Astrocyte of the spinal cord (primary cell): ENCODE results near the gene CD3E.

Experiments used
- DNase-seq: peaks from one replicate; pipeline ENCODE4 v3.0.0; 2011; ENCODE audit warnings: low read depth, low spot score
- H3K4me3 ChIP-seq: 2 replicates; pipeline ENCODE4 v1.5.1; 2011; ENCODE audit warnings: low read depth, mild to moderate bottlenecking, low read length, moderate library complexity
- CTCF ChIP-seq: IDR thresholded peaks from 2 replicates; pipeline ENCODE4 v1.5.1; 2012; ENCODE audit warnings: low read depth, mild to moderate bottlenecking, low read length, inconsistent platforms
- in situ Hi-C: cut with HindIII; loops from 2 replicates; pipeline ENCODE4 v1.10.0; 2017; ENCODE audit warnings: low sequenced_read_pairs

The CD3E gene

GRCh38 chr11:118304568-118305248 lies at the start of gene CD3E:
Gene CD3E (plus strand): TSS chr11:118304730. CDS start chr11:118304953, 223 bp downstream.
- TF ChIP-seq CTCF: no peak
- H3K4me3 ChIP-seq: no peak within 1 kb of the TSS
- in situ Hi-C loops: no loop called here
- no peak for DNase-seq

- H3K4me3 ChIP-seq: no peak overlapping the region
- in situ Hi-C loops: no loop called here
- no peak for DNase-seq
- TF ChIP-seq CTCF: peak; percentile 20
These were observed 46.1 kb upstream of the CD3E start for GRCh38 chr11:118258410-118258809.

GRCh38 chr11:118259138-118259537 lies 45.4 kb upstream of the CD3E start:
- in situ Hi-C loops: no loop called here
- TF ChIP-seq CTCF: no peak
- no peak overlapping the region for H3K4me3 ChIP-seq
- DNase-seq: no peak

- TF ChIP-seq CTCF: no peak
- no peak overlapping the region for H3K4me3 ChIP-seq
- no peak for DNase-seq
- in situ Hi-C loops: no loop called here
These were observed 44.2 kb upstream of the CD3E start for GRCh38 chr11:118260353-118260752.

- no peak for TF ChIP-seq CTCF
These were observed 41.4 kb upstream of the CD3E start for GRCh38 chr11:118263112-118263511.

GRCh38 chr11:118263695-118264568 lies 40.6 kb upstream of the CD3E start, which contains the start of gene MPZL2:
Gene MPZL2 (minus strand): TSS chr11:118264297. CDS start chr11:118264153, 144 bp downstream.
- DNase-seq: no peak
- H3K4me3 ChIP-seq: no peak within 1 kb of the TSS

More at GRCh38 chr11:118263112-118263511, 41.4 kb upstream of the CD3E start:
- no peak for DNase-seq
- in situ Hi-C loops: no loop called here
- H3K4me3 ChIP-seq: no peak overlapping the region

More at GRCh38 chr11:118263695-118264568, 40.6 kb upstream of the CD3E start, which contains the start of gene MPZL2:
- TF ChIP-seq CTCF: no peak
- in situ Hi-C loops: no loop called here
